Measurements from ENCODE around the gene GCDH.

GCDH gene

GRCh38 chr19:12940897-12941296, 49.9 kb downstream of the GCDH start:
- no peak for DNase-seq (ENCODE audit: low read depth)

DNA sequence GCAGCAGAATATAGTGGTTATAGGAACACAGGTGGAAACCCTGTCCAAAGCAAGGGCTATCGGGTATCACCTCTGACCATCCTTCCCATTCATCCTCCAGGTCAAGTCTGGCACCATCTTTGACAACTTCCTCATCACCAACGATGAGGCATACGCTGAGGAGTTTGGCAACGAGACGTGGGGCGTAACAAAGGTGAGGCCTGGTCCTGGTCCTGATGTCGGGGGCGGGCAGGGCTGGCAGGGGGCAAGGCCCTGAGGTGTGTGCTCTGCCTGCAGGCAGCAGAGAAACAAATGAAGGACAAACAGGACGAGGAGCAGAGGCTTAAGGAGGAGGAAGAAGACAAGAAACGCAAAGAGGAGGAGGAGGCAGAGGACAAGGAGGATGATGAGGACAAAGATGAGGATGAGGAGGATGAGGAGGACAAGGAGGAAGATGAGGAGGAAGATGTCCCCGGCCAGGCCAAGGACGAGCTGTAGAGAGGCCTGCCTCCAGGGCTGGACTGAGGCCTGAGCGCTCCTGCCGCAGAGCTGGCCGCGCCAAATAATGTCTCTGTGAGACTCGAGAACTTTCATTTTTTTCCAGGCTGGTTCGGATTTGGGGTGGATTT, 52.6 kb downstream of the GCDH start:
- DNase-seq (ENCODE audit: low read depth), result no peak

- DNase-seq (ENCODE audit: low read depth), result no peak
Observed at GRCh38 chr19:12944104-12944674, 53.2 kb downstream of the GCDH start.

DNA sequence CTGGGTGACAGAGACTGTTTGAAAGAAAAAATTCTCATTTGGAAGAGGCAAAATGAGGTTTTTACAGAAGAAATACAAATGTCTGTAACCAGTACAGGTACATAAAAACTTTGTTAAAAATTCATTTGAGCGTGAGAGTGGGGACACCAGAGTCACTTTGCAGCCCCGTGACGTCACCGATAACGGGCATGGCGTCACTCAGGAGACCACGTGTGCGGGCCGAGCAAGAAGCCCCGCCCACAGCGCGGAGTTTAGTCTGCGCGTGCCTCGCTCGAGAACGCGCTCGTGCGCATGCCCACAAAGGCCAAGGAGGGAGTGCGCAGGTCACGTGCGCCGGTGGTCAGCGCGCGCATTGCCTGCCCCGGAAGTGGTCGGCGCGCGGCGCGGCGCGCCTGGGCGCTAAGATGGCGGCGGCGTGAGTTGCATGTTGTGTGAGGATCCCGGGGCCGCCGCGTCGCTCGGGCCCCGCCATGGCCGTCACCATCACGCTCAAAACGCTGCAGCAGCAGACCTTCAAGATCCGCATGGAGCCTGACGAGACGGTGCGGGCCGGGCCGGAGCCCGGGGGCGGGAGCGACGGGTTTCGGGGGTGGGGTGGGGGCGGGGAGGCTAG, 54.6 kb downstream of the GCDH start, which contains the start of gene RAD23A:
TSS of gene RAD23A (plus strand) at position 384 of the 613 bp plus-strand sequence. CDS start at position 471, 87 bp downstream.
- DNase-seq (ENCODE audit: low read depth), result peak; percentile 95

DNA sequence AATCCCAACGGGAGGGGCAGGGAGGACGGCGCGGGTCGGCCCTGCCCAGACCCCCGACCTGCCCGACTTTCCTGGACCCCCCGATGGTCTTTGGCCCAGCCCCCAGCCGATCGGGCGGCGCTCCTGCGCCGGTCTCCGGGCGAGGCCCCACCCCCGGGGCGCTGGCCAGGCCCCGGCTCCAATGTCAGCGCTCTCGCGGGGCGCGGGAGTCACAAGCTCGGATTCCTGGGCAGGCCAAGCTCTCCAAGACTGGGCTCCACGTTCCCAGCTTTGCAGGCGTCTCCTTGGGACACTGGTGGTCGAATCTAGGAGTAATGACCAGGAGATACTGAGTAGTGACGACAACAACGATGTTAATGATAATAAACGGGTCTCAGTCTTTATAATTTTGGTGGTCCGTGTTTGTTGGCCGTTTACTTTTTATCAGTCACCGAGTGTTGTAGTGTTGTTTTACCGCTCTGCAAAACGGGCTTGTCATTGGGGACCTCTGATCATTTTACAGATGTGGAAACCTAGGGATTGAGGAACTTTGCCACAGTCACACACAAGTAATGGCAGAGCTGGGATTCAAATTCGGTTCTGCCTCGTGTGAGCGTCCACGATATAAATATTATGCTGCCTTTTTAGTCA, 55.2 kb downstream of the GCDH start:
- DNase-seq (ENCODE audit: low read depth), result no peak

GRCh38 chr19:12946731-12947496, 56.0 kb downstream of the GCDH start:
- DNase-seq (ENCODE audit: low read depth), result no peak

GRCh38 chr19:12947702-12948611, 57.0 kb downstream of the GCDH start:
- no peak for DNase-seq (ENCODE audit: low read depth)

GRCh38 chr19:12948612-12949362, 57.8 kb downstream of the GCDH start:
- no peak for DNase-seq (ENCODE audit: low read depth)
